ENCODE results near the gene CCDC3. TPM values are rescaled to one million over a fixed set of nuclear protein-coding genes. Genes with fewer than 3 reads are reported as not detected.

Gene CCDC3
- total RNA-seq, 4 donors from 2014 or later: 6.1 to 57.4 (median 21.6) TPM

GRCh38 chr10:12880423-12880822, 121.1 kb downstream of the CCDC3 start:
- TF ChIP-seq POLR2A (IDR thresholded peaks at IDR 0.05) (no peak), CTCF (IDR thresholded peaks at IDR 0.05 in 4 of 5, conservative IDR thresholded peaks at IDR 0.05 in 1 of 5) (no peak)
- in situ Hi-C loops (cut with MboI; ENCODE audit: low sequenced_read_pairs in 4 of 4): loop anchor here in 1 of 4 donors (25.0 kb wide), 1 partner anchor 618 kb away; no protein-coding TSS in a partner anchor
- H3K27ac ChIP-seq: no peak overlapping the region
- no peak for DNase-seq
- H3K4me3 ChIP-seq: no peak overlapping the region
- H3K9me3 ChIP-seq: no peaks in the 10 kb centered on the region
- no peak for ATAC-seq
- no peaks in the 10 kb centered on the region for H3K36me3 ChIP-seq
- no peaks in the 10 kb centered on the region for H3K4me1 ChIP-seq
- intact Hi-C loops (cut with DNase I; ENCODE audit: low total_unique reads): no loop called here
- H3K27me3 ChIP-seq: no peaks in the 10 kb centered on the region

GRCh38 chr10:12877150-12877549, 124.4 kb downstream of the CCDC3 start:
- intact Hi-C loops (cut with DNase I; ENCODE audit: low total_unique reads): no loop called here
- TF ChIP-seq POLR2A (IDR thresholded peaks at IDR 0.05) (no peak), CTCF (IDR thresholded peaks at IDR 0.05 in 4 of 5, conservative IDR thresholded peaks at IDR 0.05 in 1 of 5) (no peak)
- no peak for DNase-seq
- no peaks in the 10 kb centered on the region for H3K36me3 ChIP-seq
- H3K4me3 ChIP-seq: no peak overlapping the region
- no peak for ATAC-seq
- in situ Hi-C loops (cut with MboI; ENCODE audit: low sequenced_read_pairs in 4 of 4): loop anchor here in 1 of 4 donors (25.0 kb wide), 1 partner anchor 615 kb away; no protein-coding TSS in a partner anchor
- H3K4me1 ChIP-seq: no peaks in the 10 kb centered on the region
- H3K27me3 ChIP-seq: no peaks in the 10 kb centered on the region
- H3K9me3 ChIP-seq: no peaks in the 10 kb centered on the region
- no peak overlapping the region for H3K27ac ChIP-seq

- Histone ChIP-seq H3K9me3 (no peaks in the 10 kb centered on the region), H3K4me3 (no peak overlapping the region), H3K27ac (no peak overlapping the region), H3K27me3 (no peaks in the 10 kb centered on the region), H3K4me1 (no peaks in the 10 kb centered on the region), H3K36me3 (no peaks in the 10 kb centered on the region)
- intact Hi-C loops (cut with DNase I; ENCODE audit: low total_unique reads): no loop called here
- ATAC-seq (no peak), DNase-seq (no peak)
- no peak for TF ChIP-seq CTCF (IDR thresholded peaks at IDR 0.05 in 4 of 5, conservative IDR thresholded peaks at IDR 0.05 in 1 of 5)
- in situ Hi-C loops (cut with MboI; ENCODE audit: low sequenced_read_pairs in 4 of 4): loop anchor here in 1 of 4 donors (25.0 kb wide), 1 partner anchor 614 kb away; no protein-coding TSS in a partner anchor
Measured at GRCh38 chr10:12876266-12876665, 125.2 kb downstream of the CCDC3 start.

GRCh38 chr10:12875100-12875499, 126.4 kb downstream of the CCDC3 start:
- Histone ChIP-seq H3K4me1 (no peaks in the 10 kb centered on the region), H3K36me3 (no peaks in the 10 kb centered on the region), H3K27me3 (no peaks in the 10 kb centered on the region), H3K9me3 (no peaks in the 10 kb centered on the region), H3K27ac (no peak overlapping the region), H3K4me3 (no peak overlapping the region)
- no peak for TF ChIP-seq CTCF (IDR thresholded peaks at IDR 0.05 in 4 of 5, conservative IDR thresholded peaks at IDR 0.05 in 1 of 5)
- no peak for TF ChIP-seq POLR2A (IDR thresholded peaks at IDR 0.05)
- intact Hi-C loops (cut with DNase I; ENCODE audit: low total_unique reads) (no loop called here), in situ Hi-C loops (cut with MboI; ENCODE audit: low sequenced_read_pairs in 4 of 4) (loop anchor here in 1 of 4 donors (25.0 kb wide), 1 partner anchor 613 kb away; no protein-coding TSS in a partner anchor)
- DNase-seq (no peak), ATAC-seq (no peak)

GRCh38 chr10:12874501-12874900, 127.0 kb downstream of the CCDC3 start:
- intact Hi-C loops (cut with DNase I; ENCODE audit: low total_unique reads) (no loop called here), in situ Hi-C loops (cut with MboI; ENCODE audit: low sequenced_read_pairs in 4 of 4) (no loop called here)
- no peak overlapping the region for H3K27ac ChIP-seq
- DNase-seq: no peak
- H3K27me3 ChIP-seq: no peaks in the 10 kb centered on the region
- no peak for ATAC-seq
- H3K4me3 ChIP-seq: no peak overlapping the region
- no peaks in the 10 kb centered on the region for H3K36me3 ChIP-seq
- H3K9me3 ChIP-seq: no peaks in the 10 kb centered on the region
- no peaks in the 10 kb centered on the region for H3K4me1 ChIP-seq
- TF ChIP-seq CTCF (IDR thresholded peaks at IDR 0.05 in 4 of 5, conservative IDR thresholded peaks at IDR 0.05 in 1 of 5) (no peak), POLR2A (IDR thresholded peaks at IDR 0.05) (no peak)
